Thyroid gland (tissue), 4 donors: ENCODE measurements around the gene KCP. TPM values are rescaled to one million over a fixed set of nuclear protein-coding genes. Genes with fewer than 3 reads are reported as not detected.

ENCODE experiments used
- DNase-seq, 2 donors: peaks; one replicate each; pipeline ENCODE4 v3.0.0-alpha.2; 2019
- H3K27ac ChIP-seq, 3 donors: fragments of 200-600 bp; sonication (generic); 1 replicate in 2 of 3; 2 replicates in 1 of 3; pipeline ENCODE4 v1.5.1; 2016 to 2019; ENCODE audit warnings: mild to moderate bottlenecking in 1 of 3, moderate library complexity in 1 of 3
- H3K27me3 ChIP-seq: fragments of 200-600 bp; sonication (generic); one replicate; pipeline ENCODE4 v1.5.1; 2019
- H3K36me3 ChIP-seq, 2 donors: fragments of 200-600 bp; sonication (generic); one replicate each; pipeline ENCODE4 v1.5.1; 2016 to 2019
- H3K4me1 ChIP-seq, 2 donors: fragments of 200-600 bp; sonication (generic); one replicate each; pipeline ENCODE4 v1.5.1; 2017 to 2019
- H3K4me3 ChIP-seq, 3 donors: fragments of 200-600 bp; sonication (generic); replicated peaks in 1 of 3; 1 replicate in 2 of 3; 2 replicates in 1 of 3; pipeline ENCODE4 v1.5.1; 2016; ENCODE audit warnings: mild to moderate bottlenecking in 1 of 3
- H3K9me3 ChIP-seq: fragments of 200-600 bp; sonication (generic); one replicate; pipeline ENCODE4 v1.5.1; 2017
- CTCF ChIP-seq, 6 experiments: fragments of 200-600 bp in 3 of 6; fragments of 450-650 bp in 3 of 6; sonication (generic) in 3 of 6; IDR thresholded peaks; one replicate each; pipeline ENCODE4 v1.5.1; 2016 to 2019; ENCODE audit warnings: antibody characterized with exemption in 6 of 6, mild to moderate bottlenecking in 2 of 6, inconsistent platforms in 1 of 6, moderate library complexity in 1 of 6
- POLR2A ChIP-seq, 2 donors: fragments of 450-650 bp; IDR thresholded peaks; one replicate each; pipeline ENCODE4 v1.6.1; 2017; ENCODE audit warnings: antibody characterized with exemption in 2 of 2, mild to moderate bottlenecking in 2 of 2, moderate library complexity in 1 of 2
- WGBS, 2 donors: methylation state at CpG; one replicate each; pipeline ENCODE4 v1.1.5; 2017; 5-methylcytosine and 5-hydroxymethylcytosine counted together
- intact Hi-C: fragments of 100-400 bp; cut with DNase I; formaldehyde crosslinking; loops from one replicate; pipeline ENCODE4 v1.15.1; 2023
- total RNA-seq, 4 donors: library from RNA; depleted of rRNA; stranded (reverse); fragments of >200 nt; gene quantifications; one replicate each; pipeline ENCODE4 v1.2.3, GENCODE V29; 2016

Gene KCP
- total RNA-seq, 4 donors from 2014 or later: 0.27 to 0.93 (median 0.61) TPM

GRCh38 chr7:128846781-128847444 lies 63.6 kb downstream of the KCP start:
- no peak overlapping the region for H3K27ac ChIP-seq
- H3K4me3 ChIP-seq: no peak overlapping the region
- no peaks in the 10 kb centered on the region for H3K9me3 ChIP-seq
- WGBS, 2 donors: 88 to 91% methylated on average over 14 of the region's 14 CpGs
- DNase-seq: no peak
- intact Hi-C loops: no loop called here
- no peaks in the 10 kb centered on the region for H3K4me1 ChIP-seq
- TF ChIP-seq POLR2A (IDR thresholded peaks at IDR 0.05) (no peak), CTCF (IDR thresholded peaks at IDR 0.05) (no peak)
- no peaks in the 10 kb centered on the region for H3K36me3 ChIP-seq
- no peaks in the 10 kb centered on the region for H3K27me3 ChIP-seq

- H3K27me3 ChIP-seq: no peaks in the 10 kb centered on the region
- intact Hi-C loops: no loop called here
- no peaks in the 10 kb centered on the region for H3K4me1 ChIP-seq
- TF ChIP-seq CTCF (IDR thresholded peaks at IDR 0.05): no peak
- no peak for TF ChIP-seq POLR2A (IDR thresholded peaks at IDR 0.05)
- no peak for DNase-seq
- H3K36me3 ChIP-seq: no peaks in the 10 kb centered on the region
- no peaks in the 10 kb centered on the region for H3K9me3 ChIP-seq
- 90 to 91% methylated on average over 10 to 16 of the region's 19 CpGs for WGBS, 2 donors
- no peak overlapping the region for H3K27ac ChIP-seq
- H3K4me3 ChIP-seq: no peak overlapping the region
These were observed 64.5 kb downstream of the KCP start for GRCh38 chr7:128845987-128846386.

DNA sequence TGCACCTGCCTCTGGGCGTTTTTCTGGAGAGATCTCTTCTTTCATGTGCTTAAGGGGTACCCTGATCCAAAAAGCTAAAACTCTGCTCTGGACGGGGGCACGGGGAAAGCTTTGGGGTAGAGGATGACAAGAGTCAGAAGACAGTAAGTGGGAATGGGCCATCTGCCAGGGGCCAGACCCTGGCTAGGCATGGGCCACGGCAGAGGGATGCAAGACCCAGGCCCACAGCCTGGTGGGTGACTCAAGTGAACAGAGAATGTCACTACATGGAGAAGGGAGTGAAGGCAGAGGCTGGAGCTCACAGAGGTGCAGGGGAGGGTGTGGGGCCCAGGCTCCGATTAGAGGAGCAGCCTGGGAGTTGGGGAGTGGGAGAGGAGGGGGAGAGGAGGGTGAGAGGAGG lies 65.0 kb downstream of the KCP start:
- no peak overlapping the region for H3K4me3 ChIP-seq
- WGBS, 2 donors: 85 to 92% methylated on average over 5 of the region's 5 CpGs
- H3K9me3 ChIP-seq: no peaks in the 10 kb centered on the region
- TF ChIP-seq CTCF (IDR thresholded peaks at IDR 0.05): no peak
- TF ChIP-seq POLR2A (IDR thresholded peaks at IDR 0.05): no peak
- H3K27me3 ChIP-seq: no peaks in the 10 kb centered on the region
- DNase-seq: no peak
- intact Hi-C loops: no loop called here
- H3K36me3 ChIP-seq: no peaks in the 10 kb centered on the region
- no peaks in the 10 kb centered on the region for H3K4me1 ChIP-seq
- no peak overlapping the region for H3K27ac ChIP-seq

- Histone ChIP-seq H3K9me3 (no peaks in the 10 kb centered on the region), H3K36me3 (no peaks in the 10 kb centered on the region), H3K4me3 (no peak overlapping the region), H3K27me3 (no peaks in the 10 kb centered on the region), H3K27ac (no peak overlapping the region), H3K4me1 (no peaks in the 10 kb centered on the region)
- no peak for TF ChIP-seq CTCF (IDR thresholded peaks at IDR 0.05)
- TF ChIP-seq POLR2A (IDR thresholded peaks at IDR 0.05): no peak
- 91 to 92% methylated on average over 19 to 25 of the region's 25 CpGs for WGBS, 2 donors
- no peak for DNase-seq
- intact Hi-C loops: no loop called here
These were observed 65.7 kb downstream of the KCP start for GRCh38 chr7:128844777-128845311.

DNA sequence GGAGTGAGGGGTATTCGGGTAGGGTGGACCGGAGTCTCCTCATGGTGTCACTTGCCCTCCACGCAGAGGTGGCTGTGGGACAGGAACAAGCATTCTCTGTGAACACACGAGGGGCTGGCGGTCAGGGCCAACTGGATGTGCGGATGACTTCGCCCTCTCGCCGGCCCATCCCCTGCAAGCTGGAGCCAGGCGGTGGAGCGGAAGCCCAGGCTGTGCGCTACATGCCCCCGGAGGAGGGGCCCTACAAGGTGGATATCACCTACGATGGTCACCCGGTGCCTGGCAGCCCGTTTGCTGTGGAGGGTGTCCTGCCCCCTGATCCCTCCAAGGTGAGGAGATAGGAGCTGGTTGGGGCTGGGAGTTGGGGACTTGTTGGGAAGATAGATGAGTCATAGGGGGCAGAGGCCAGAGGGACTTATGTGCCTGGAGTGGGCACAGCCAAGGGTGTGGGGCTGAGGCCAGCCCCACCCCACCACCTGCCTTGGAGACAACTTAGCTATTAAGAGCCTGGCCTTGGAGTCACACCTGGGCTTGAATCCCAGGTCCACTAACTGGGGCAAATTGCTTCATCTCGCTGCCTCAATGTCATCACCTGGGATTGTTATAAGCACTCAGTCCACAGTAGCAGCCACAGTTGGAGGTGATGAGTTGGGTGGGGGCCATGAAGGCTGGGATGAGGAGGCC lies 66.4 kb downstream of the KCP start:
- Histone ChIP-seq H3K4me1 (no peaks in the 10 kb centered on the region), H3K36me3 (no peaks in the 10 kb centered on the region), H3K27me3 (no peaks in the 10 kb centered on the region), H3K4me3 (no peak overlapping the region), H3K27ac (no peak overlapping the region), H3K9me3 (no peaks in the 10 kb centered on the region)
- DNase-seq: no peak
- TF ChIP-seq POLR2A (IDR thresholded peaks at IDR 0.05) (no peak), CTCF (IDR thresholded peaks at IDR 0.05) (no peak)
- intact Hi-C loops: no loop called here
- 89 to 97% methylated on average over 7 to 11 of the region's 17 CpGs for WGBS, 2 donors
